GM23248 (cell line): Measurements from ENCODE around the gene ZHX3.

Experiments used
- EZH2 ChIP-seq: fragments of 200-600 bp; sonication (generic); IDR thresholded peaks from 2 replicates; pipeline ENCODE4 v1.6.1; 2018; ENCODE audit warnings: antibody characterized with exemption, mild to moderate bottlenecking; ENCODE audit not compliant: insufficient read depth, poor library complexity, severe bottlenecking
- EZH2phosphoT487 ChIP-seq: fragments of 200-600 bp; sonication (generic); IDR thresholded peaks from 2 replicates; pipeline ENCODE4 v1.6.1; 2018; ENCODE audit warnings: antibody characterized with exemption, moderate library complexity, mild to moderate bottlenecking, low read depth; ENCODE audit not compliant: insufficient read depth

DNA sequence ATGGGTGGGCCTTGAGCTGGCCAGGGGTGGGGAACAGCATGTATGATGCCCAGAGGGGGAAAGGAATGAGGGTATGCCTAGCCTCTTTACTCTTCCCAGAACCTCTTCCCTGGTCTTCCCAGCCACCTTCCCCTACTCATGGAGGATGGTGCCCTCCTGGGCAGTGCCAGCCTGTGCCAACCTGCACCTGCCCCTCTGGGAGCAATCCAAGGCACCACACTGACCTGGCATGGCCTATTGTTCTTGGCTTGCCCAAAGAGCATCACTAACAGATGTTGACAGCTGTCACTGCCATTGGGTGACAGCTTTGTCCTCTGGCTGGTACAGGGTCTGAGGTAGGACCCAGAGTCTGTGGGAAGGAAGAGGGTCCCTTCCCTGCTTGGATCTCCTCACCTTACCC lies 36.0 kb upstream of the ZHX3 start:
- TF ChIP-seq EZH2 (no peak), EZH2phosphoT487 (no peak)
